HG02623 (cell line): ENCODE measurements around the gene JPH2.

Source experiments
- ATAC-seq: cut with Tn5 transposase; IDR thresholded peaks from one replicate; pipeline ENCODE4 v1.9.1; 2021; ENCODE audit warnings: moderate library complexity; ENCODE audit not compliant: unreplicated experiment

Gene JPH2

GRCh38 chr20:44080646-44081267 is 106.2 kb downstream of the JPH2 start:
- ATAC-seq = peak; percentile 53

DNA sequence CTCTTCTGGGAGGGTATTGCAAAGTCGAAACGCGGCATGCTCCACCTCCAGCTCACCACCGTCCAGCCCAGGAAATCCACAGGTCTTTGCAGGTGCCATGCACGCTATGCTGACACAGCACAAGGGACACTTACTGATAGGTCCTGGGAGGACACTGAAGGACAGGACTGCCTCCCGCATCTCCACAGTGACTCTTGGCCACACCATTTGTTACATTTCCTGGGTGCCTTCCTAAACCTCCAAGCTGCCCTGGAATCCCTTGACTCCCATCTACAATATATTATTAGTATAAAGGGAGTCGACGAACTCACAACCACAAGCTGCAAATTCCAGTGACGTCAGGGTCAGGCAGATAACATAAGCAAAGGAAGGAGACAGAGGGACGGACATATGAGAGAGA is 106.9 kb downstream of the JPH2 start:
- no peak for ATAC-seq

DNA sequence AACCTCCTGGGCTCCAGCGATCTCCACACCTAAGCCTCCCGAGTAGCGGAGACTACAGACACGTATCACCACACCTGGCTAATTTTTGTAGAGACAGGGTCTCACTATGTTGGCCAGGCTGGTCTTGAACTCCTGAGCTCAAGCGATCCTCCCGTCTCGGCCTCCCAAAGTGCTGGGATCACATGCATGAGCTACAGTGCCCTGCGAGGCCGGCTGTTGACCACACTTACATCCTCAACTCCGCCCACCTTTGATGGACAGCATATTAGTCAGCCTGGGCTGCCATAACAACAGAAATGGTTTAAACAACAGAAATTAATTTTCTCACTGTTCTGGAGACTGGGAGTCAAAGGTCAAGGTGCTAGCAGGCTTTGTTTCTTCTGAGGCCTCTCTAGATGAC is 107.7 kb downstream of the JPH2 start:
- no peak for ATAC-seq

DNA sequence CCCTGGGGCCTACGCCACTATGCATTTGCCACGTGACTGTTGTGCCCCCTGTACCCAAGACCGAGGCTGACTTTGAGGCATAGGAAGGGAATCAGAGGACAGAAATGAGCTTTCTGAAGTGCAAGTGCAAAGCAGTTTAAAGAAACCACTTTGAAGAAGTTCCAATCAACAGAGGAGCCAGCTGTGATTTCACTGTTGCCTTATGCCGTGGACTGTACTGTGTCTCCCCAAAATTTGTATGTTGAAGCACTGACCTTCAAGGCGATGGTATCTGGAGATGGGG is 111.1 kb downstream of the JPH2 start:
- ATAC-seq = no peak

- ATAC-seq = no peak
These were observed 111.6 kb downstream of the JPH2 start for GRCh38 chr20:44075191-44075949.

- no peak for ATAC-seq
These were observed 112.5 kb downstream of the JPH2 start for GRCh38 chr20:44074252-44075151.

- no peak for ATAC-seq
These were observed 113.3 kb downstream of the JPH2 start for GRCh38 chr20:44073675-44074071.

- ATAC-seq = no peak
These were observed 113.8 kb downstream of the JPH2 start for GRCh38 chr20:44073011-44073674.

GRCh38 chr20:44072384-44072783 is 114.6 kb downstream of the JPH2 start:
- no peak for ATAC-seq

GRCh38 chr20:44071526-44072111 is 115.4 kb downstream of the JPH2 start:
- ATAC-seq = no peak

GRCh38 chr20:44071057-44071456 is 115.9 kb downstream of the JPH2 start:
- no peak for ATAC-seq

DNA sequence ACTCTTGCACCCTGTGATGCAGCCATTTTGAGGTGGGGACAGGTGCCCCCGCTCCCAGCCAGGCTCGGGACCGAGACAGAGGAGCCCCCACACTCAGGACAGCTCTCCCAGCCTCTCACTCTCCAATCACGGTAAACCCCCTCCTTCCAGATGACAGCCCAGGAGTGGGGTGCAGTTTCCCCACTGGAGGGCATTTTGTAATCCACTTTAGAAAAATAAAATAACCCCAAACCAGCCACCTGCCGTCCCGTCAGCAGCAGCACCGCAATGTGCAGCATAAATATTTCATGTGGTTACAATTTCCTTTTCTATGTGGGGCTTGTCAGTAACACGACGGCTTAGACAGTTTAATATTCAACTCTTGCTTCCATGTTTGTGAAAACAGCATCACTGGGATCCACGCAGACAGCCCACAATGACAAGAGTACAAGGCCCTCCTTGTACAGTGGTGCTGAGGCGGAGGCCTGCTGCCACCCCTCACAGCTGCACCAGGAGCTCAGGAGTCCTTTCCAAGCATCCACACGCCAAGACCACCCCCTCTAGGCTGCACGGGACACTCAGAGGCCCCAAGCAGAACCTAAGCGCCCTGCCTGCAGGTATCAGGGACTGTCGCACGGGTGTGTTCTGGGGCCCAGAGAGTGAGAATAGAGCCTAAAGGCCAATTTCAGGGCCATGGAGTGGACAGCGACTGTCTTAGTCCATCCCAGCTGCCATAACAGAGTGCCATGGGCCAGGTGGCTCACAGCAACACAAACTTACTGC is 116.7 kb downstream of the JPH2 start:
- ATAC-seq = no peak

DNA sequence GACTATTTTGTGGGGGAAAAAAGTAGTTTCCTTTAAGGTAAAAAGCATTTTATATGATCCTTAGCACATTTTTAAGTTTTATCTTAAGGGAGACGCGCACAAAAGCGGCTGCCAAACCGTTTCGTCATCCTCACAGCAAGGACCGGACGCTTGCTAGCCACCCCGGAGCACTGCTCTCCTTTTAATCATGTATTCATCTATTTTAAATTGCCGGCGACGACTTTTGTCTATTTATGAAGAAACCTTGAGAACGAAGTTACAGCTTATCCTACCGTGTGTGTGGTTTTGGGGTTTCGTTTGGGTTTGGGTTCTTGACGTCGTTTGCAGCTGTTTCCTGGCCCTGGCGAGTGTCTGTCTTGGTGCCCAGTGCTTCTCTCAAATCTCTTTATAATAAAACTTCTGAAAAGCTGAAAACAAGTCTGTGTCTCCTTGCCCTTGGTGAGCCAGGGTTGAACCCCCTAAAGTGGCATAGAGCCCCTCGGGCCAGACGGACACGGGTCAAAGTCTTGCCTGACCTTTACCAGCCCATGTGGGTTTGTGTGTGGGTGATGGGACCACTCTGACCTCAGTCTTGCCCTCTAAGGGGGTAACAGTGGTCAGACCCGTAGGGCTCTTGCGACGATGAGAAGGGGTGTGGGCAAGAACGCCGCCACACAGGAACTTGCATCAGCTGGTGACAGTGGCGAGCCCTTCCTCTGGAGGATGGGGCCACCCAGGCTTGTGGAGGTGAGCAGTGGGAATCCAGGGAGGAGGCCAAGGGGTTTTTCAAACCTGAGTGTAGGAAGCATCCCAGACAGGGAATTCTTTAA is 117.6 kb downstream of the JPH2 start:
- ATAC-seq = peak; percentile 59

- ATAC-seq = no peak
These were observed 118.4 kb downstream of the JPH2 start for GRCh38 chr20:44068316-44069201.

DNA sequence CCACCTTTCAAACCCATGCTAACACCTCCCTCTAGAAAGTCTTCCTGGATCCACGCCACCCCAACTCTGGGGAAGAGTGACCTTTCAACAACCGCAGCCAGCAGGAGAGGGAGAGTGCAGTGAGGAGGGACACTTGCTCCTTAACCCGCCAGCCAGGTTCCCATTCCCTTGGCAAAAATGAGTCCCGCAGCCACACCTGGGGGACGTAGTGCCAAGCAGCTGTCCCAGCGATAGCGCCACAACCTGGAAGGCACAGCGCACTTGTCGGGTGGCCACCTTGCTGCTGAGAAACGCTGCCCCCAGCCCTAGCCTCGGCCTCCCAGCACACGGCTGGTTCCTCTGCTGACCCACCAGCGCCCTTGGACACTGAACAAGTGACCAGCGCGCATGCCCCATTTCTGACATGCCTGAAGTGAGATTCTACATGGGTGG is 119.3 kb downstream of the JPH2 start:
- no peak for ATAC-seq

DNA sequence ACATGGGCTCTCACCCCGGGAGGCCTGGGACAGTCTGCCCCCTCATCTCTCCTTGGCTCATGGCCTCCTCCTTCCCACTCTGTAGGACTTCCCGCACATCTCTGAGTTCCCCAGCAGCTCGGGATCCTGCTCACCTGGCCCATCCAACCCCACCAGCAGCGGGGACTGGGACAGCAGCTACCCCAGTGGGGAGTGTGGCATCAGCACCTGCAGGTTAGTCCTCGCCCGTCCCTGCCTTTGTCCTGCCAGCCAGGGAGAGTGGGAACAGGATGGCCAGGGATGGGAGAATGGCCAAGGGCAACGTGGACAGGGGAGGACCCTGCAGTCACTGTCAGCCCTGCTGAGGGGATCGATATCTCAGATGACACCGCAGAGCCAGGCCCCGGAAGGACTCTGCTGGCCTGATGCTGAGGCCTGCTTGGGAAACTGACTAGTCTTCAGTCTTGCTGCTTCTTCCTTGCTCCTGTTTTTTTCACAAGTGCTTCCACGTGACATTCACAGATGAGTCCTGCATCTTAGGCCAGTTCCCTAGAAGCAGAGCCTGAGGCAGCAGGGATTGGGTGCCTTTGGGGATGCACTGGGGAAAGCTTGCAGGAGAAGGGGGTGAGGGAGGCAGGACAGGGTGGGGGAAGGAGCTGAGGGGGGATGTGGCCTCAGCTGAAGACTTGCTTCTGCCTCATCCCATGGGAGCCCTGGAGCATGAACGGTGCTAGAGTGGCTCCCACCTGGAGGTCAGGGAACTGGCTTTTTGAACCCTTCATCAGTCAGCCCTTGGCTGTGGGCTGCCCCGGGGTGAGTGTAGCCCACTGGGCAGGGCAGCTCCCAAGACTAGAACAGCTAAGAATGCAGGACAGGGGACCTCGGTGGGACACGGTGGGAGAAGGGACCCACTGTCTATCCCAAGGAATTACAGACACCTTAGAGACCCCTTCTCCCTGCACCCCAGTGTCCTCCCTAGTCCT is 120.1 kb downstream of the JPH2 start:
- ATAC-seq = no peak
